Endothelial cell of umbilical vein (primary cell): Measurements from ENCODE around the gene KIAA1755.

Experiments used
- CTCF ChIP-seq, 2 donors: IDR thresholded peaks; 1 replicate in 1 of 2; 2 replicates in 1 of 2; pipeline ENCODE4 v1.5.1; 2011; ENCODE audit warnings: low read length in 2 of 2, mild to moderate bottlenecking in 2 of 2, moderate library complexity in 2 of 2, control low read depth in 1 of 2, inconsistent platforms in 1 of 2, low read depth in 1 of 2; ENCODE audit not compliant: insufficient read depth in 1 of 2; ENCODE audit errors: extremely low read depth in 1 of 2
- EZH2 ChIP-seq: IDR thresholded peaks from 2 replicates; pipeline ENCODE4 v1.6.1; 2012; ENCODE audit warnings: borderline replicate concordance, low read depth, mild to moderate bottlenecking, moderate library complexity, low read length, inconsistent platforms; ENCODE audit not compliant: severe bottlenecking

GRCh38 chr20:38209054-38209675 is 51.4 kb downstream of the KIAA1755 start:
- no peak for TF ChIP-seq CTCF (IDR thresholded peaks at IDR 0.05; ENCODE audit: extremely low read depth in 1 of 2, insufficient read depth in 1 of 2, low read depth in 1 of 2, low read length in 2 of 2)
- TF ChIP-seq EZH2: no peak
